Stimulated activated CD8-positive, alpha-beta memory T cell treated with anti-CD3 and anti-CD28 coated beads, Interleukin-15, amount 100 ng/mL, for 48 hours (primary cell): ENCODE results near the gene KCNH3.
"Not testable (repeated sequence)": the region's sequence is repeated elsewhere in the genome, so short reads cannot be mapped to it uniquely, and the experiment has no call there.

Experiments used
- DNase-seq, 2 donors: peaks; one replicate each; pipeline ENCODE4 v3.0.0-alpha.2; 2020; ENCODE audit warnings: low read depth in 2 of 2

KCNH3 gene

GRCh38 chr12:49525942-49526341 is 12.9 kb upstream of the KCNH3 start:
- DNase-seq = no peak

- no peak for DNase-seq
These were observed 11.3 kb upstream of the KCNH3 start for GRCh38 chr12:49527361-49528130.

- DNase-seq = no peak
These were observed 9.4 kb upstream of the KCNH3 start for GRCh38 chr12:49529414-49529813.

- no peak for DNase-seq
These were observed 7.1 kb upstream of the KCNH3 start for GRCh38 chr12:49531745-49532144.

GRCh38 chr12:49533331-49533730 is 5.5 kb upstream of the KCNH3 start:
- no peak for DNase-seq

GRCh38 chr12:49534122-49534521 is 4.7 kb upstream of the KCNH3 start:
- DNase-seq = not testable (repeated sequence)

GRCh38 chr12:49534731-49535278 is 4.0 kb upstream of the KCNH3 start:
- no peak for DNase-seq

- DNase-seq = no peak
These were observed 2.8 kb upstream of the KCNH3 start for GRCh38 chr12:49535921-49536525.

- no peak for DNase-seq
These were observed 2.2 kb upstream of the KCNH3 start for GRCh38 chr12:49536526-49537071.

- no peak for DNase-seq
These were observed 1.5 kb upstream of the KCNH3 start for GRCh38 chr12:49537231-49537751.

GRCh38 chr12:49537752-49538509 is 899 bp upstream of the KCNH3 start:
- no peak for DNase-seq

GRCh38 chr12:49539406-49540228 is 787 bp downstream of the KCNH3 start:
- no peak for DNase-seq

GRCh38 chr12:49540229-49541139 is 1.7 kb downstream of the KCNH3 start:
- DNase-seq = no peak

- no peak for DNase-seq
These were observed 2.5 kb downstream of the KCNH3 start for GRCh38 chr12:49541140-49541861.

GRCh38 chr12:49541911-49542505 is 3.2 kb downstream of the KCNH3 start:
- no peak for DNase-seq

- DNase-seq = no peak
These were observed 3.8 kb downstream of the KCNH3 start for GRCh38 chr12:49542592-49543160.

- no peak for DNase-seq
These were observed 4.5 kb downstream of the KCNH3 start for GRCh38 chr12:49543221-49543913.
